NCI-H1694 (cell line): Measurements from ENCODE around the gene CABP2.
"Not testable (repeated sequence)": the region's sequence is repeated elsewhere in the genome, so short reads cannot be mapped to it uniquely, and the experiment has no call there.

Experiments
- DNase-seq: peaks from one replicate; lab custom pipeline; 2025; lab: John Stamatoyannopoulos, UW

CABP2 gene

DNA sequence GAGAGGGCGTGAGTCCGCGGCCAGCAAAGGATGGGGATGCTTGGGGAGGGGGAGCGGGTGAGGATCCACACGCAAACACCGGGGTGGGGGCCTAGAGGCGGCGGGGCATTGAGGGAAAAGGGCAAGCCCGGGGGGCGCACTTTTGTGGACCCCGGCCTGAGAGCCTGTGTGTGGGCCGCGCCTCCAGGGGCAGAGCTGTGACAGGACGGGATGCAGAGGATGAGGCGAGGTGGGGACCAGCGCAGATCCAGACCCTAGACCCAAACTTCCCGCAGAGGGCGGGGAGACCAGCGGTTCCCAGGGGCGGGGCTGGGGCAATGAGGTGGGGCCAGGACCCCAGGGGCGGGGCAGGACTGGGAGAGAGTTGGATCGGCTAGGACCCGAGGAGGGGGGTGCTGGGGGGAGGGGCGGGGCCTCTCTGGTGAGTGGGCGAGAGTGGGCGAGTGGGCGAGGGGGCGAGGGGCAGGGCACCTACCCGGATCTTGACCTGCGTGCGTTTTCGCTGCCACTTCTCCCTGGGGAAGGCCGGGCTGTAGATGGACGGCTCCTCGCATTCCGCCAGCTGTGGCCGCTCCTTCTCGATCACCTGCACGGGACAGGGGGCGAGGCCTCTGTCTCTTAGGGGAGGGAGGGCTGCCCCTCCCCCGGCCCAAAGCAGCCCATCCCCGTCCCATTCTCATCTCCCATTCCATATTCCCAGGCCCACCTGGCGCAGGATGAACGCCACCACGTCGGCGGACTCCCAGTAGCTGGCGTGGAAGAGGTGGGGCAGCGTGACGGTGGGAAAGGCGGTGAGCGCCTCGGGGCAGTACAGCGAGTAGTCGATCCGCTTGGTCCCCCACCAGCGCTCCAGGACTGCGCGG, 28.6 kb downstream of the CABP2 start:
- no peak for DNase-seq

DNA sequence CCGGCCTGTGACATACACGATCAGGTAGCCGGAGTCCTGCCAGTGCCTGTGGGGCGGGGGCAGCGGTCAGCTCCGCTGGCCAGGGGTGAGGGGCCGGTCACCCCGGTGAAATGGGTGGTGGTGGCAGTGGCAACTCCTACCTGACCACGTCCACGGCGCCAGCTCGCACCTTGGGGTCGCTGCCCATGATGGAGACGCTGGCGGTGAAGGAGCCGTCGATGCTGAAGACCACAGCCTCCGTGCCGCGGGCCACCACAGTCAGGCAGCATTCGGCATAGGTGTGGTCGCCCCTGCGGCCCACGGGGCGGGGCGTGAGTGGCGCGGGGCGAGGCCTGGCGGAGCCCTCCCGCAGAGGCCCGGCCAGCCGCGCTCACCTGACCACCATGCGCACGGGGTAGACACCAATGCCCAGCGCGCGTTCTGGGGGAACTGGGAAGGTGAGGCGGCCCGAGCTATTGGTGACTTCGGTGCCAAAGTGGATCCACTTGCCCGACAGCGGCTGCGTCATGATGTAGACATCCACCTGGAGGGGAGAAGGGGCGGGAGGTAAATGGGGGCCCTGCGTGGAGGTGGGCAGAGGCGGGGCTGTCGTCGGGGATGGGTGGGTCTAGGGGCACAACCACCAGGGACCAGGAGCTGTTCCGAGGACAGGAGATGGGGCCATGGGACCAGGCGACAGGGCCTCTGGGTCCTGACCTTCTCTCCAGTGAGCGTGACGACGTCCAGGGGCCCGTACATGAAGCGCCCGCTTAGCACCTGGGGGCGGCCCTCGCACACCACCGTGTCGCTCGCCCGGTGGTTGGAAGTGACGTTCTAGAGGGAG, 29.5 kb downstream of the CABP2 start:
- no peak for DNase-seq

DNA sequence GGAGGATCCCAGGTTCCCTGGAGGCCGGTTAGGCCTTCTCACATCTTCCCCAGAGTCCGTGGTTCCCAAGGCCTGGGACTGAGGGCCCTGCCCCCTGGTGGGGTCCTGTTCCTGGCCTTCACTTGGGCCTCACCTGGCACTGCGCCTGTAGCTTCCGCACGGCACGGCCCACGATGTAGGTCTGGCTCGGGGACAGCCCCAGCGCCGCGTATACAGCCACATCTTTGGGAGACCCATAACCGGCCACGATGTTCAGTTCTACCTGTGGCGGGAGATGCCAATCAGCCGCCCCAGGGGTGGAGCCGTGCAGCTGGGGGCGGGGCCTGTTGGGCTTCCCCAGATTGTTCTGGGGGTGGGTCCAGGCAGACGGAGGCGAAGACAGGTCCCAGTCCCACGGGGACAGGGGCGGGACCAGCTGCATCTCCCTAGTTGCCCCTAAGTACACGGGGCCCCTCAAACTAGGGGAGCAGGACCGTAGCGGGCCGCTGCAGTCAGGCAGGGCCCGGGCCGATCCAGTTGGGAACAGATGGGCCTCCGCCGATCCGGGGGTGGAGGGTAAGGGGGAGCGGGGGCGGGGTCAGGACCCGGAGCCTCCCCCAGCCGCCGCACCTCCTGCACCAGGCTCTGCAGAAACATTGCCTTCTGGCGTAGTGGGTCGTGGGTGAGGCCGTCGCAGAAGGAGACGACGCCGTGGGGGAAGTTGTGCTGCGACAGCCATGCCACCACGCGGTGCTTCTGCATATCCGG, 30.3 kb downstream of the CABP2 start:
- DNase-seq, result no peak

DNA sequence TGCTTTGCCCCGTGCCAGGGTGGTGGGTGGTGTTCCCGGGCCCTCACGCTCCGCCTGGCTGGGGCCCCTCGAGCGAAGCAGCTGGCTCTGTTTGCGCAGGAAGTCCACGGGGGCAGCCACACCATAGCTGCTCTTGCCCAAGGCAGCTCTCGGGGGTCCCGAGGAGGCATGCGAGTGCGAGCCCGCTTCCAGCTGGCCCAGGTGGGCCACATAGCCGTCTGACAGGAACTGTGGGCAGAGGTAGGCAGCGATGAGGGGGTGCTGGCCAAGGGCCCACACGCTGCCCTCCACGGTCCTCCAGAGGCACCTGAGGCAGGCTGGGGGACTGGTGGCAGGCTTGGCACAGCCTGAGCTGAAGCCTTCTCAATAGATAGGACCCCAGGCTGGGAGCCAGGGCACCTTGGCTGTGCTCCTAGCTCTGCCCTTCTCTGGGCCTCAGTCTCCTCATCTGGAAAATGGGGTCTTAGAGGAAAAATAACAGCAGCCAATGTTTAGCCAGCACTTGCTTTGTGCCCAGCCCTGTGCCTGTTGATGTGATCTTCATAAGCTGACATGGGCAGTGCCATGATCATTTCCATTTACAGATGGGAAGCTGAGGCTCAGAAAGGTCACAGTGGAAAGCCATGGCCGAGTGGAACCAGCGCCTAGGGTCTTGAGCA, 31.0 kb downstream of the CABP2 start:
- DNase-seq, result no peak

DNA sequence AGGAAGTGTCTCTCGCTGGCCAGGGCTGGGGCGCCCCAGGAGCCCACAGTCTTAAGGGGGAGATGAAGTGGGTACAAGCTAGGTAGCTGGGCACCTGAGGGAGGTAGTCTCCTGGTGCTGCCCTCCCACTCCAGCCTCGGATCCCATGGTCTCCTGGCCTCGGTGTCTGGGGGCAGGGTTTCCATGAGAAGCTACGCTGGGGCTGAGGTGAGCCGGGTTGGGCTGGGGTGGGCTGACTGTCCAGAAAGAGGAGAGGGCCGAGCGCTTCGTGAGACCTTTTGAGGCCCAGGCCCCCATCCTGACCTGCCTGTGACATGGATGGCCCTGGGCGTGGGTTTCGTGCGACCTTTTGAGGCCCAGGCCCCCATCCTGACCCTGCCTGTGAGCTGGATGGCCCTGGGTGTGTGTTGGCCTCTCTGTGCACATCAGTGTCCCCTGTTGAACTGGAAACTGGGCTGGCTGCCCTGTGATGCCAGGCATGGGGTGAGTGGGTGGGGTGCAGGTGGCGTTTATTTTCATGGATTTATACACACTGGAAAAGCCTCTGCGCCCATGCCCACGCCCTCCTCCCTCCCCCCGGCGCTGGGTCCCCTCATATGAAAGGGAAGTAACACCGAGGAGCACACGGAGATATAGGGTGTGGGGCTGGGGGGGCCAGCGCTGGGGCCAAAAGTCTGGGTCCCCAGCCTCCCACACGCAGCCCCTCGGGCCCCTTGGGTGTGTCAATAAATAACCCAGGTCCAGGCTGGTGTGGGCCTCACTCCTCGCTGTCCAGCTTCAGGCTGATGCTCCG, 31.8 kb downstream of the CABP2 start:
- DNase-seq, result no peak

DNA sequence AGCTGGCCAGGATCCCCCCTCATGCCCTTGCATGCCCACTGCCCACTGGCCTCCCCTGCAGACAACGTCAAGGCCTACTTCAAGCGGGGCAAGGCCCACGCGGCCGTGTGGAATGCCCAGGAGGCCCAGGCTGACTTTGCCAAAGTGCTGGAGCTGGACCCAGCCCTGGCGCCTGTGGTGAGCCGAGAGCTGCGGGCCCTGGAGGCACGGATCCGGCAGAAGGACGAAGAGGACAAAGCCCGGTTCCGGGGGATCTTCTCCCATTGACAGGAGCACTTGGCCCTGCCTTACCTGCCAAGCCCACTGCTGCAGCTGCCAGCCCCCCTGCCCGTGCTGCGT, 32.5 kb downstream of the CABP2 start:
- no peak for DNase-seq

DNA sequence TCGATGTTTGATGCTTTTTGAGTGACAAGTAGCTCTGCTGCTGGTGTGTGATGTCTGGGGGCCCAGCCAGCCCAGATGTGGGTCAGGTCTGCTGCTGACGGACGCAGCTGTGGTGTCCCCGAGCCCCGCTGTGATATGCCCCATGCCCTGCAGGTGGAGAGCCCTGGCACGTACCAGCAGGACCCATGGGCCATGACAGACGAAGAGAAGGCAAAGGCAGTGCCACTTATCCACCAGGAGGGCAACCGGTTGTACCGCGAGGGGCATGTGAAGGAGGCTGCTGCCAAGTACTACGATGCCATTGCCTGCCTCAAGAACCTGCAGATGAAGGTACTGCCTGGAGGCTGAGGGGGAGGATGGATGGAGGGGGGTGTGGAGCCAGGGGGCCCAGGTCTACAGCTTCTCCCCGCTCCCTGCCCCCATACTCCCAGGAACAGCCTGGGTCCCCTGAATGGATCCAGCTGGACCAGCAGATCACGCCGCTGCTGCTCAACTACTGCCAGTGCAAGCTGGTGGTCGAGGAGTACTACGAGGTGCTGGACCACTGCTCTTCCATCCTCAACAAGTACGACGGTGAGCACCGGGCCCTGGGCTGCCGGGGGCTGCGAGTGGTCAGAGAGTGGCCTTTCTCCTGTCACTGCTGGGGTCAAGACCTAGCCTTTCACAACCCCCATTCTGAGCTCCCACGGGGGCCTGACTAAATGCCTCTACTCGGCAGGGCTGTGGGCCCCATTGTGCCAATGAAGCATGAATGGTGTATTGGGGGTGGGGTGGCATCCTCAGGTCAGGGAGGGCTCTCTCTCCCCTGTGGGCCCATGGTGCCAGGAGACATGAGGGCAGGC, 33.1 kb downstream of the CABP2 start:
- DNase-seq, result no peak

DNA sequence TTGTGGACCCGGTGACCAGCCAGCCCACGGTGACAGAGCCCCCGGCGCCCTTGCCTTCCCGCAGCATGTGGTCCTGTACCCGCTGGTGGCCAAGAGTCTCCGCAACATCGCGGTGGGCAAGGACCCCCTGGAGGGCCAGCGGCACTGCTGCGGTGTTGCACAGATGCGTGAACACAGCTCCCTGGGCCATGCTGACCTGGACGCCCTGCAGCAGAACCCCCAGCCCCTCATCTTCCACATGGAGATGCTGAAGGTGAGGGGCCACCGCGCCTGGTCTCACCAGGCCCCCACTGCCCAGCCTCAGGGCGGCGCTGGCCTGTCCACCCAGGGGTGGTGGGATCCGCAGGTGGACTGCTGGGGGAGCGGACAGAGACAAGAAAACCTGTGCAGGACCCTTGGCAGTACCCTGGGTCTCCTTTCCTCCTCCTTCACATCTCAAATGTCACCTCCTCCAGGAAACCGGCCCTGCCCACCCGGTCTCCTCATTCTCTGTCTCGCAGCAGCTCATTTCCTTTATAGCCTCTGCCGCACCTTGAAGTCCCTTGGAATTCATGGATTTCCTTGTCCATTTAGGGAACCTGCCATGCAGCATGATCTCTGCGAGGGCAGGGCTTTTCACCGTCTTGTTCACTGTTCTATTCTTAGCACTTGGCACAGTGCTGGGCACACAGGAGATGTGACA, 33.9 kb downstream of the CABP2 start:
- DNase-seq, result no peak

DNA sequence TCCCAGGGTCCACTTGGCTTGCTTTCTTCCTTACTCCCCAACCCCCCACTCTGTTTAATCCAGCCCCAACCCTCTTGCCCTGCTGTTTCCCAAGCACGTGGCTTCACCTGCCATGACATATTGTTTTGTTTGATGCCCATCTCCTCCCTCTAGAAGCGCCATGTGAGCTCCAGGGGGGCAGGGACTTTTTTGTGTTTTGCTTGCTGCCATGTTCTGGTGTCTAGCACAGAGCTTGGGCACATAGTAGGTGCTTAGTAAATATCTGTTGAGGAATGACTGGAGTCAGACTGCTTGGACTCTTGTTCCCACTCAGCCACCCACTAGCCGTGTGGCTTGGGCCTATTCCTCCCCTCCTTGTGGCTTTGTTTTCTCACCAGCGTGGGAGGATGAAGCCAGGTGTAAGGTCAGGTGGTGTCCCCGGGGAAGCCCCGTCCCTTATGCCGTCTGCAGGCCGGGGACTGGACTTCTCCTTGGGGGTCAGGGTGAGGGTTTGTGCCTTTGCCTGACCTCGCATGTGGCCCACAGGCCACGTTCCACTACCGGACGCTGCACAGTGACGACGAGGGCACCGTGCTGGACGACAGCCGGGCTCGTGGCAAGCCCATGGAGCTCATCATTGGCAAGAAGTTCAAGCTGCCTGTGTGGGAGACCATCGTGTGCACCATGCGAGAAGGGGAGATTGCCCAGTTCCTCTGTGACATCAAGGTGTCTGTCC, 36.6 kb downstream of the CABP2 start:
- no peak for DNase-seq

DNA sequence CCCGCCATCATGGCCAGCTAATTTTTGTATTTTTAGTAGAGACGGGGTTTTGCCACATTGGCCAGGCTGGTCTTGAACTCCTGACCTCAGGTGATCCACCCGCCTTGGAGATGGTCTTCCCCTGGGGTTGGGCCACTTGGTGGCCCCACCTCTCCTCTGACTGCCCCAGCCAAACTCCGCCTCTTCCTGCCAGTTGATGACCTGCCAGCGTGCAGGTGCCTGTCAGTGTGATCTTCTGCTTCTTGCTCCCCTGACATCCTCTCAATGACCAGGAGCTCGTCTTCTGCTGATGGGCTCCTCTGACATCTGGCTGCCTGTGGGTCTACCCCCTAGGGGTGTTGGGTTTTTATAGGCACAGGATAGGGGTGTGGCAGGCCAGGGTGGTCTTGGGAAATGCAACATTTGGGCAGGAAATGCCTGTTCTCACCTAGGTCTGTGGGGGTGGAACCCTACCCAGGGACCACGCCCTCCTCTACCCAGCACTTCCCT, 37.3 kb downstream of the CABP2 start:
- DNase-seq, result not testable (repeated sequence)

DNA sequence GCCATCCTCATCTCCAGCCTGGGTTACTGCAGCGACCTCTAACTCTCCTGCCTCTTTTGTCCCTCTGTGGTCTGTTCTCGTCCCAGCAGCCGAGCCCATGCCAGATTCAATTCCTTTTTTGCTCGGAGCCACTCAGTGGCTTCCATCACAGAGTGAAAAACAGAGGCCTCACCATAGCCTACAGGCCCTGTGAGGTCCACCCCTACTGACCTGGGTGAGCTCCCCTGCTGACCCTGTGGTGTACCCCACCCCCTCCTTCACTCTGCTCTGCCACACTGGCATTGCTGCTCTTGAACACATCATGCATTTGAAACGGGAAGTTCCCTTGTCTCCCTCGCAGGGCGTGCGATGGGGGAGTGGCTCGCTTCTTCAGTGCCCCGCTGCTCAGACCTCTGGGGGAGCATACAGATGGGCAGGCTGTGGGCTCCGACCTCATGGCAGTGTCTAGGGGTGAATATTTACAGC, 38.4 kb downstream of the CABP2 start:
- DNase-seq, result no peak

DNA sequence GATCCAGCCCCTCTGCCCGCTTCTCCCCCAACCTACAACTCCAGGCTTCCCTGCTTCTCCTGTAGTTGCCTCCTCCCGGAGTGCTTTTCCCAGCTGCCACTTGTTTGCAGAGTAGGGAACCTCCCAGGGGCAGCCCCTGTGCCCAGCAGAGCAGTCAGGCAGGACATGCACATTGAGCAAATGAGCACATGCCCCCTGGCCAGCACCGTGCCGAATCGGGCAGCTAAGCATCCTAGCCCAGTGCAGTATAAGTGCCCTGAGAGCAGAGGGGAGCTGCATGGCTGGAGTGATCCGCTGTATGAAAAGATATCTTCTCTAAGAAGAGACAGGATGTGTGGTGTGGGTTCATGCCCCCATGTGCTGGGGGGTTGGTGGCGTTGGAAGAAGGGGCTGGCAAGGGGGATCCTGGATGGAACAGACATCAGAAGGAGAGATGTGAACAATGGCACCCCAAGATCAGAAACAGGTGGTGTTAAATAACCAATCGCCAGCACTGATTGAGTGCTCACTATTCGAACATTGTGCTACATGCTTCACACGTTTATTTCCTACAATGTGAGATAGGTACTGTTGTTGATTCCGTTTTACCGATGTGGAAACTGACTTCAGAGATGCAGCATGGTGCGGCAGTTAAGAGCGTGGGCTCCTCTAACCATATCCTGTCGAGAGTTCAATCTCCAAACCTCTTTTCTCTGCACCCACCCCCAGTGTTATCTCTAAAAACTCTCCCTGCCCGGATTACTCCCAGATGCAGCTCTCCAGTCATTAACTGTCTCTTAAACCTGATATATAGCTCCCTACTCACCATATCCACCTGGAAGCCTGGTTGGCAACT, 39.2 kb downstream of the CABP2 start:
- DNase-seq, result no peak

DNA sequence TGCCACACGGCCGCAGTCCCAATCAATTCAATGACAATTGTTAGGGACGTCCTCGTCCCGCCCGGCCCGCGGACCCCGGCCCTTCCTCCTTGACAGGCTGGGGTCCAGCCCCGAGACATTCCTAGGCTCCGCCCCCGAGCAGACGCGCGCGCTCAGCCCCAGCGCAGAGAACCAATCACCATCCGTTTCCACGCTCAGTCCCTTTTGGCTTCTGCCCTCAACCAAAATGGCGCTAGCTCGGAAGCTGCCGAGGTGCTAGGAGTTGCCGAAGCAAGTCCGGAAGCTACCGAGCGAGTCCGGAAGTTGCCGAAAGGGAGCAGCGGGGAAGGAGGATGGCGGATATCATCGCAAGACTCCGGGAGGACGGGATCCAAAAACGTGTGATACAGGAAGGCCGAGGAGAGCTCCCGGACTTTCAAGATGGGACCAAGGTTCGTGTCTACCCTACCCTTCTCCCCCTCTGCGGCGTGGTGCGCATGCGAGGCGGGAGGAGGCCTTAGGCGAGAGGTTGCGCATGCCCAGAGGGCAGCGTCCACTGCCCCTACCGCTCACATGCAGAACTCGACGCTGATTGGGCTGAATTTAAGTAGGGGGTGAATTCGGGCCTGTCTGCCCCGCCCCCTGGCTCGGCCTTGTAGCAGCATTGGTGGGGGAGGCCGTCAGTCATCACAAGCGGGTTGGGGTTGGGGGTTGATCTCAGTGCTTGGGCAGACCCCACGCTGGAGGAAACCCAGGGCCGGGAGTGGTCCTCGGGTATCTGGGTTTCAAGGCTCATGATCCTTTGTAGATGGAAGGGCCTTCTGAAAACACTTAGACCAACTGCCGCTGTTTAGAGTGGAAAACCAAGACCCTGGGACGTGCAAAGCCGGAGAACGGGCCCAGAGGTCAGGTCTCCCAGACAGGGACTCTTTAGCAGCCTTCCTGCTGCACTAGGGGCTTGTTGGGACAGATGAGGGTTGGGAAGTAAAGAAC, 40.1 kb downstream of the CABP2 start, which contains the start of gene AIP:
AIP (plus strand) TSS at position 200 of the 972 bp plus-strand sequence; CDS start at position 333, 133 bp downstream.
- DNase-seq, result peak; percentile 90

DNA sequence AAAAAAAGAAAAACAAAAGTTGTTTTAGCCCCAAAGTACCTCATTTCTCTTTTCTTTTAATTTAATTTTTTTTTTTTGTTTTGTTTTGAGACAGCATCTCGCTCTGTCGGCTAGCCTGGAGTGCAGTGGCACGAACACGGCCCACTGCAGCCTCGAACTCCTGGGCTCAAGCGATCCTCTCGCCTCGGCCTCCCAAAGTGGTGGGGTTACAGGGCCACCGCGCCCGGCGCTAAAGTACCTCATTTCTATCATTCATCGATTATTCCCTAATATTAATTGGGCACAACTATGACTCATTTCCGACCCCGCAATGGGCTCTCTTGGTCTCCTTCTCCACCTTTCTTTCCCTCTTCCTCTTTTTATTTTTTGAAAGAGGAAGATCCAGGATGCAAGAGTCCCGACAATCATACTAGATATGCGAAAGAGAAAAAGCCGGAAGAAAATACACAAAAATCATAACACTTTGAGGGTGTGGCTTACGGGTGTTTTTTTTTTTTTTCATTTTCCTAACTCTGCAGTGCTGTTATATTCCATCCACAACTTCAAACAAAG, 40.9 kb downstream of the CABP2 start:
- no peak for DNase-seq

DNA sequence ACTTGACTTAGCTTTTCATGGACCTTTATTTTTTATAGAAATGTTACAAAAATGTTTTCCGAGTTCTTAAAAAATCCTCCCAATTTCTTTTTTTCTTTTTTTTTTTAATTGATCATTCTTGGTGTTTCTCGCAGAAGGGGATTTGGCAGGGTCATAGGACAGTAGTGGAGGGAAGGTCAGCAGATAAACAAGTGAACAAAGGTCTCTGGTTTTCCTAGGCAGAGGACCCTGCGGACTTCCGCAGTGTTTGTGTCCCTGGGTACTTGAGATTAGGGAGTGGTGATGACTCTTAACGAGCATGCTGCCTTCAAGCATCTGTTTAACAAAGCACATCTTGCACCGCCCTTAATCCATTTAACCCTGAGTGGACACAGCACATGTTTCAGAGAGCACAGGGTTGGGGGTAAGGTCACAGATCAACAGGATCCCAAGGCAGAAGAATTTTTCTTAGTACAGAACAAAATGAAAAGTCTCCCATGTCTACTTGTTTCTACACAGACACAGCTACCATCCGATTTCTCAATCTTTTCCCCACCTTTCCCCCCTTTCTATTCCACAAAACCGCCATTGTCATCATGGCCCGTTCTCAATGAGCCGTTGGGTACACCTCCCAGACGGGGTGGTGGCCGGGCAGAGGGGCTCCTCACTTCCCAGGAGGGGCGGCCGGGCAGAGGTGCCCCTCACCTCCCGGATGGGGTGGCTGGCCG, 45.7 kb downstream of the CABP2 start:
- DNase-seq, result not testable (repeated sequence)
